Subcutaneous adipose tissue (tissue), 4 donors: Measurements from ENCODE around the gene FUT8. TPM values are rescaled to one million over a fixed set of nuclear protein-coding genes. Genes with fewer than 3 reads are reported as not detected.

ENCODE experiments used
- total RNA-seq, 4 donors: library from RNA; depleted of rRNA; stranded (reverse); fragments of >200 nt; gene quantifications; one replicate each; pipeline ENCODE4 v1.1.0, GENCODE V29; 2016
- TF ChIP-seq, protein P1 (sequence below): fragments of 450-650 bp; IDR thresholded peaks from one replicate; pipeline ENCODE4 v1.5.1; 2016; ENCODE audit warnings: low read depth, mild to moderate bottlenecking, control low read depth, antibody characterized with exemption, moderate library complexity

FUT8 gene
- total RNA-seq, 4 donors from 2014 or later, result 21.8 to 33.3 (median 24.7) TPM

- TF ChIP-seq, protein P1, sequence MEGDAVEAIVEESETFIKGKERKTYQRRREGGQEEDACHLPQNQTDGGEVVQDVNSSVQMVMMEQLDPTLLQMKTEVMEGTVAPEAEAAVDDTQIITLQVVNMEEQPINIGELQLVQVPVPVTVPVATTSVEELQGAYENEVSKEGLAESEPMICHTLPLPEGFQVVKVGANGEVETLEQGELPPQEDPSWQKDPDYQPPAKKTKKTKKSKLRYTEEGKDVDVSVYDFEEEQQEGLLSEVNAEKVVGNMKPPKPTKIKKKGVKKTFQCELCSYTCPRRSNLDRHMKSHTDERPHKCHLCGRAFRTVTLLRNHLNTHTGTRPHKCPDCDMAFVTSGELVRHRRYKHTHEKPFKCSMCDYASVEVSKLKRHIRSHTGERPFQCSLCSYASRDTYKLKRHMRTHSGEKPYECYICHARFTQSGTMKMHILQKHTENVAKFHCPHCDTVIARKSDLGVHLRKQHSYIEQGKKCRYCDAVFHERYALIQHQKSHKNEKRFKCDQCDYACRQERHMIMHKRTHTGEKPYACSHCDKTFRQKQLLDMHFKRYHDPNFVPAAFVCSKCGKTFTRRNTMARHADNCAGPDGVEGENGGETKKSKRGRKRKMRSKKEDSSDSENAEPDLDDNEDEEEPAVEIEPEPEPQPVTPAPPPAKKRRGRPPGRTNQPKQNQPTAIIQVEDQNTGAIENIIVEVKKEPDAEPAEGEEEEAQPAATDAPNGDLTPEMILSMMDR, result no peak
These were observed 4.4 kb upstream of the FUT8 start for GRCh38 chr14:65408113-65408512.

GRCh38 chr14:65410640-65411039 lies 1.9 kb upstream of the FUT8 start:
- TF ChIP-seq, protein P1, result no peak

- TF ChIP-seq, protein P1, result no peak
These were observed 886 bp upstream of the FUT8 start for GRCh38 chr14:65411656-65412031.

GRCh38 chr14:65412856-65413738 lies 567 bp downstream of the FUT8 start:
- TF ChIP-seq, protein P1, result no peak

GRCh38 chr14:65413739-65414045 lies 1.2 kb downstream of the FUT8 start:
- TF ChIP-seq, protein P1, result no peak

DNA sequence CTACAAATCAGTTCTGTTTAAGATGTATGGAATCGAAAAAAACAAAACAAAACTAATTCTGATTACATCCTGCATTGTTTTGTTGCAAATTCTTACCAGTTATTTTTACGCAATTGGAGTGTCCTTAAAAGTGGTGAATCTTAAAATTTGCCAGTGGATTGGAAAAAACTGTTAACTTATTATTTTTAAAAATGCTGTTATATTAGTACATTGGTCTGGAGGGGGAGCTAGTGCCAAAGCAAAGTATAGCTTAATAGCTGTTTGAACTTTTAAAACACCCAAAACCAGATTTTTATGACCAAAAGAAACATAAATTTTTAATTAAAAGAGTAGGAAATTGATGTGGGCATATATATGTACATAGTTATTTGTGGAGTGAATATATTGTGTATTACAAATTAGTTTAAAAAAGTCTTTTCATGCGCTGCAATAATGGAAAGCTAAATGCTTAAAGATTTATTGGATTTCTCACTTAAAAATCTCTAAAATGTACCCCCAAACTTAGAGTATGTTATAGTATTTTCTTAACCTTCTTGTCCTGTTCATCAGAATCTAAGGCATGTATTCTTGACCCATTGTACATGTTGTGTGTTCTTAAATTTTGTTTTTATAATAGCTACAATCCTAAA lies 2.5 kb downstream of the FUT8 start:
- TF ChIP-seq, protein P1, result no peak

DNA sequence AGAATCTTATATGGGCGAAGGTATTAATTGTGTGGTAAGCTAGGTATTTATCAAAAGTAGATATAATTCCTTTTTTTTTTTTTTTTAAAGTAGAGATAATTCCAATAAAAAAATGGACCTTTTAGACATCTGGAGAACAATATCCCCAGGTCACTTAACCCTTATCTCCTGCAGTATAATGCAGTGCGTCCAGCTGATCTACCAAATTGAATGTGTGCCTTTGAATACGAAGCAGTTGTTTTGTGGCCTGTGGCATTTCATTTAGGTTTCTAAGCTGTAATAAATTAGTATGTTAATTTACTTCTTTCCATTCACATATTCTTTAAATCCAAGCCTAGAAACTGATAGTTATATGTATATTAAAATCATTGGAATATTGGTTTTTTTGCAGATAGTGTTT lies 3.1 kb downstream of the FUT8 start:
- TF ChIP-seq, protein P1, result no peak
